ENCODE results near the gene TES. TPM values are rescaled to one million over a fixed set of nuclear protein-coding genes. Genes with fewer than 3 reads are reported as not detected.
A peak's percentile ranks its signal among the peaks of the same experiment; 100 is the strongest.

TES gene
- total RNA-seq, 6 experiments from 2014 or later = 6.0 to 22.3 (median 12.5) TPM

GRCh38 chr7:116169060-116169459 lies 41.3 kb upstream of the TES start:
- 8% methylated on average over 1 of the region's 1 CpG for WGBS (ENCODE audit: insufficient coverage, low coverage, low lambda C conversion rate, missing lambda C conversion rate)
- no peaks in the 10 kb centered on the region for H3K36me3 ChIP-seq
- H3K27me3 ChIP-seq = no peaks in the 10 kb centered on the region
- H3K9me3 ChIP-seq = no peaks in the 10 kb centered on the region
- H3K4me3 ChIP-seq = no peak overlapping the region
- DNase-seq (no peak), ATAC-seq (peak; percentile 54 to 88 (median 76))
- intact Hi-C loops (cut with DNase I) = no loop called here
- H3K27ac ChIP-seq = no peak overlapping the region
- no peak for TF ChIP-seq POLR2A (IDR thresholded peaks at IDR 0.05)
- TF ChIP-seq, protein P1, sequence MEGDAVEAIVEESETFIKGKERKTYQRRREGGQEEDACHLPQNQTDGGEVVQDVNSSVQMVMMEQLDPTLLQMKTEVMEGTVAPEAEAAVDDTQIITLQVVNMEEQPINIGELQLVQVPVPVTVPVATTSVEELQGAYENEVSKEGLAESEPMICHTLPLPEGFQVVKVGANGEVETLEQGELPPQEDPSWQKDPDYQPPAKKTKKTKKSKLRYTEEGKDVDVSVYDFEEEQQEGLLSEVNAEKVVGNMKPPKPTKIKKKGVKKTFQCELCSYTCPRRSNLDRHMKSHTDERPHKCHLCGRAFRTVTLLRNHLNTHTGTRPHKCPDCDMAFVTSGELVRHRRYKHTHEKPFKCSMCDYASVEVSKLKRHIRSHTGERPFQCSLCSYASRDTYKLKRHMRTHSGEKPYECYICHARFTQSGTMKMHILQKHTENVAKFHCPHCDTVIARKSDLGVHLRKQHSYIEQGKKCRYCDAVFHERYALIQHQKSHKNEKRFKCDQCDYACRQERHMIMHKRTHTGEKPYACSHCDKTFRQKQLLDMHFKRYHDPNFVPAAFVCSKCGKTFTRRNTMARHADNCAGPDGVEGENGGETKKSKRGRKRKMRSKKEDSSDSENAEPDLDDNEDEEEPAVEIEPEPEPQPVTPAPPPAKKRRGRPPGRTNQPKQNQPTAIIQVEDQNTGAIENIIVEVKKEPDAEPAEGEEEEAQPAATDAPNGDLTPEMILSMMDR (IDR thresholded peaks at IDR 0.05) = no peak
- H3K4me1 ChIP-seq = peaks cover 0 to 29% (median 0%) of the 10 kb centered on the region in 4 donors

DNA sequence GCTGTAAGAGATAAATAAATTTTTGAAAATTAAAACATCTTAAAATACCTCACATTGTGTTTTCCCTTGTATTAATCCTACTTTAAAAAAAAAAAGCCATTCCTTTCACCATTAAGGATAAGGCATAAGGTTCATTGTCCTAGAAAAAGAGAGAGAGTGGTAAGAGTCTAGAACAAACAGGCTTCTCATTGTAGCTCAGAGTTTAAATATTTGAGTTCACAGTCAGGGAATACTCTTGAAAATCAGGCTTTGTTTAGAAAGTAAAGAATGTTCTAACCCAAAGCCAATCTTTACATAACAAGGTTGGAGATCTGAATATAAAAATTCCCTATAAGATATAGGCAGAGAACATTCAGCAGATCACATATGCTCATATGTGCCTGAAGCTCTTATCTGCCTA lies 40.2 kb upstream of the TES start:
- peak in 3 of 4 donors; percentile 30 to 49 (median 40) for ATAC-seq
- Histone ChIP-seq H3K9me3 (no peaks in the 10 kb centered on the region), H3K4me3 (no peak overlapping the region), H3K27me3 (no peaks in the 10 kb centered on the region), H3K27ac (no peak overlapping the region), H3K4me1 (peaks cover 0 to 29% (median 0%) of the 10 kb centered on the region in 4 donors), H3K36me3 (no peaks in the 10 kb centered on the region)
- intact Hi-C loops (cut with DNase I) = loop anchor here in 1 of 2 donors (5.0 to 10.0 kb wide), 2 partner anchors 62 to 635 kb away; no protein-coding TSS in a partner anchor
- no peak for DNase-seq
- TF ChIP-seq POLR2A (IDR thresholded peaks at IDR 0.05) = no peak
- TF ChIP-seq, protein P1 (IDR thresholded peaks at IDR 0.05) = no peak

DNA sequence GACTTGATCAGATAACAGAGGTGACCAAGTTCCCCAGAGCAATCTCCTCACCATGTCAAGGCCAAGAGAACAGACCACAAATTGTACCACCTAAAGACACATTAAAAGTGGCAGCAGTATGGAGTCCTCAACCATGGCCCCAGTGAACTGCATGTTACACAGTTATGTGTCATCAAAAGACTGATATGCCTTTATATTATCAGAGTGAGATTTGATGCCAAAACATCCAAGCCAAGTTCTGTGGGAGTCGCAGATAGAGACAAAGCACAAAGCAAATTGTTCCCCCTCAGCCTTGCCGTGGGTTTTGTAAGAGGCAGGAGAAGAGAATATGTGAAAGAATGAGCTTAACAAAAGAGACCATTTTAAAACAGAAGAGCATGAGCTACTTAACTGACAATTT lies 39.2 kb upstream of the TES start:
- intact Hi-C loops (cut with DNase I) = loop anchor here in 1 of 2 donors (5.0 to 10.0 kb wide), 2 partner anchors 61 to 634 kb away; no protein-coding TSS in a partner anchor
- no peak overlapping the region for H3K27ac ChIP-seq
- H3K36me3 ChIP-seq = no peaks in the 10 kb centered on the region
- no peaks in the 10 kb centered on the region for H3K27me3 ChIP-seq
- DNase-seq = no peak
- no peak for TF ChIP-seq POLR2A (IDR thresholded peaks at IDR 0.05)
- TF ChIP-seq, protein P1 (IDR thresholded peaks at IDR 0.05) = no peak
- WGBS (ENCODE audit: insufficient coverage, low coverage, low lambda C conversion rate, missing lambda C conversion rate) = 43% methylated on average over 2 of the region's 2 CpGs
- no peak overlapping the region for H3K4me3 ChIP-seq
- peaks cover 0 to 29% (median 0%) of the 10 kb centered on the region in 4 donors for H3K4me1 ChIP-seq
- H3K9me3 ChIP-seq = no peaks in the 10 kb centered on the region
- no peak for ATAC-seq

- Histone ChIP-seq H3K36me3 (no peaks in the 10 kb centered on the region), H3K4me1 (peaks cover 0 to 29% (median 0%) of the 10 kb centered on the region in 4 donors), H3K27ac (no peak overlapping the region), H3K4me3 (no peak overlapping the region), H3K27me3 (no peaks in the 10 kb centered on the region), H3K9me3 (no peaks in the 10 kb centered on the region)
- intact Hi-C loops (cut with DNase I) = loop anchor here in 1 of 2 donors (5.0 to 10.0 kb wide), 2 partner anchors 60 to 632 kb away; no protein-coding TSS in a partner anchor
- DNase-seq = no peak
- no peak for ATAC-seq
- TF ChIP-seq, protein P1 (IDR thresholded peaks at IDR 0.05) = no peak
- no peak for TF ChIP-seq POLR2A (IDR thresholded peaks at IDR 0.05)
Measured at GRCh38 chr7:116172353-116172752, 38.0 kb upstream of the TES start.

Data from right lobe of liver (tissue), 6 donors.